ENCODE results near the gene CCL1. TPM values are rescaled to one million over a fixed set of nuclear protein-coding genes. Genes with fewer than 3 reads are reported as not detected.

The CCL1 gene
- total and polyA plus RNA-seq, 2 experiments from 2014 or later, result not detected

GRCh38 chr17:34382621-34383124 lies 19.6 kb upstream of the CCL1 start (continued):
- TF ChIP-seq ETS1 (IDR thresholded peaks at IDR 0.05), result no peak
- no peak for TF ChIP-seq EZH2 (IDR thresholded peaks at IDR 0.05; ENCODE audit: low read depth, unreplicated experiment)
- no peak for TF ChIP-seq STAT1 (IDR thresholded peaks at IDR 0.05; ENCODE audit: unreplicated experiment)
- TF ChIP-seq REST (IDR thresholded peaks at IDR 0.05; ENCODE audit: unreplicated experiment), result no peak
- TF ChIP-seq NANOG (IDR thresholded peaks at IDR 0.05; ENCODE audit: borderline replicate concordance), result no peak
- no peak for TF ChIP-seq JUNB (IDR thresholded peaks at IDR 0.05; ENCODE audit: unreplicated experiment)
- no peak for TF ChIP-seq ZNF114 (CRISPR knock-in tag; IDR thresholded peaks at IDR 0.05)
- TF ChIP-seq POLR2AphosphoS5 (IDR thresholded peaks at IDR 0.05; ENCODE audit: low read depth), result no peak

GRCh38 chr17:34379868-34380267 lies 16.8 kb upstream of the CCL1 start:
- no peaks in the 10 kb centered on the region for H3K9me3 Mint-ChIP-seq

More at GRCh38 chr17:34379868-34380267, 16.8 kb upstream of the CCL1 start:
- H3K4me1 Mint-ChIP-seq, result peaks cover 5% of the 10 kb centered on the region; the same call in 2 of the 3 replicates
- H3K27me3 ChIP-seq (ENCODE audit: insufficient read depth), result no peaks in the 10 kb centered on the region
- peaks cover 3% of the 10 kb centered on the region; the same call in 1 of the 2 replicates for H3K4me1 ChIP-seq (ENCODE audit: insufficient read depth)
- ATAC-seq, result no peak
- no peaks in the 10 kb centered on the region for H3F3A ChIP-seq (replicated peaks; ENCODE audit: low read depth)
- H3K9me2 ChIP-seq (ENCODE audit: insufficient read depth), result no peaks in the 10 kb centered on the region
- TF ChIP-seq CTCF (conservative IDR thresholded peaks at IDR 0.05; ENCODE audit: low read depth in 2 of 2), result no peak
- TF ChIP-seq EZH2phosphoT487 (IDR thresholded peaks at IDR 0.05; ENCODE audit: unreplicated experiment), result no peak
- H3K27ac Mint-ChIP-seq, result no peak overlapping the region
- H3K36me3 Mint-ChIP-seq (ENCODE audit: low read depth), result no peaks in the 10 kb centered on the region
- no peak overlapping the region for H3K4me3 Mint-ChIP-seq
- no peak overlapping the region for H3K4me2 ChIP-seq
- H3K36me3 ChIP-seq (ENCODE audit: insufficient read depth), result no peaks in the 10 kb centered on the region
- no peak overlapping the region for H3K4me3 ChIP-seq
- no peak for DNase-seq (ENCODE audit: low spot score)
- no peaks in the 10 kb centered on the region for H4K20me1 ChIP-seq (replicated peaks; ENCODE audit: insufficient read depth)
- no peaks in the 10 kb centered on the region for H3K27me3 Mint-ChIP-seq (ENCODE audit: insufficient read depth, low read depth, poor library complexity)
- no peak overlapping the region for H2AFZ ChIP-seq
- no peak overlapping the region for H3K27ac ChIP-seq (ENCODE audit: low read depth)
- H3K79me2 ChIP-seq (replicated peaks; ENCODE audit: insufficient read depth), result no peaks in the 10 kb centered on the region
